AG09309 (cell line): ENCODE measurements around the gene SLPI.

Experiments
- DNase-seq: peaks from one replicate; pipeline ENCODE4 v3.0.0-alpha.2; 2010; ENCODE audit warnings: low read depth
- H3K4me3 ChIP-seq: 2 replicates; pipeline ENCODE4 v1.5.1; 2011; ENCODE audit warnings: mild to moderate bottlenecking, low read depth, low read length, moderate library complexity; ENCODE audit not compliant: control insufficient read depth
- TF ChIP-seq, protein P1 (sequence below): IDR thresholded peaks from 2 replicates; pipeline ENCODE4 v1.5.1; 2011; ENCODE audit warnings: mild to moderate bottlenecking, low read depth, low read length, inconsistent platforms; ENCODE audit not compliant: insufficient read depth, control insufficient read depth; ENCODE audit errors: missing control alignments

SLPI gene

DNA sequence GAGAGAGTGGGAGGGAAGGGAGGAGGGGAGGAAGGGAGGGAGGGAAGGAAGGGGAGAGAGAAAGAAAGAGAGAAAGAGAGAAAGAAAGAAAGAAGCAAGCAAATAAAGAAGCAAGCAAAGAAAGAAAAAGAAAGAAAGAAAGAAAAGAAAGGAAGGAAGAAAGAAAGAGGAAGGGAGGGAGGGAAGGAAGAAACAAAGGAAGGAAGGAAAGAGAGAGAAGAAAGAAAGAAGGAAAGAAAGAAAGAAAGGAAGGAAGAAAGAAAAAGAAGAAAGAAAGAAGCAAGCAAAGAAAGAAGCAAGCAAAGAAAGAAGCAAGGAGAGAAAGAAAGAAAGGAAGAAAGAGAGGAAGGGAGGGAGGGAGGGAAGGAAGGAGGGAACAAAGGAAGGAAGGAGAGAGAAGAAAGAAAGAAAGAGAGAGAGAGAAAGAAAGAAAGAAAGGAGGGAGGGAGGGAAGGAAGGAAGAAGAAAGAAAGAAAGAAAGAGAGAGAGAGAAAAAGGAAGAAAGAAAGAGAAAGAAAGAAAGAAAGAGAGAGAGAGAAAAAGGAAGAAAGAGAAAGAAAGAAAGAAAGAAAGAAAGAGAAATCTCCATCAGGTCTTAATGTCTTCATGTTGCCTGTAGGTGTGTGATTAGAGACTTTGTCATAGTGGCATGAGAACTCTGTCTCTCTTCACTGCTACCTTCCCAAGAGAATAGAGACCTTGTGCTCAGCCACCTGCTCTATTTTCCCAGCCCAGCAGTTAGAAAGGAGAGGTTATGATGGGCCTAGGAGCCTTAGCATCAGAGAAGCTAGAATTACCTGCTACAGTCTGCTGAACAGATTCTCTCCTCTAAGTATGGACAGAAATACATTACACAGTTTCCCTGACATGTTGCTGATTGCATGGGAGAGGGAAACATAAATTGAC, 42.5 kb downstream of the SLPI start:
- H3K4me3 ChIP-seq: no peak overlapping the region
- DNase-seq: no peak
- TF ChIP-seq, protein P1, sequence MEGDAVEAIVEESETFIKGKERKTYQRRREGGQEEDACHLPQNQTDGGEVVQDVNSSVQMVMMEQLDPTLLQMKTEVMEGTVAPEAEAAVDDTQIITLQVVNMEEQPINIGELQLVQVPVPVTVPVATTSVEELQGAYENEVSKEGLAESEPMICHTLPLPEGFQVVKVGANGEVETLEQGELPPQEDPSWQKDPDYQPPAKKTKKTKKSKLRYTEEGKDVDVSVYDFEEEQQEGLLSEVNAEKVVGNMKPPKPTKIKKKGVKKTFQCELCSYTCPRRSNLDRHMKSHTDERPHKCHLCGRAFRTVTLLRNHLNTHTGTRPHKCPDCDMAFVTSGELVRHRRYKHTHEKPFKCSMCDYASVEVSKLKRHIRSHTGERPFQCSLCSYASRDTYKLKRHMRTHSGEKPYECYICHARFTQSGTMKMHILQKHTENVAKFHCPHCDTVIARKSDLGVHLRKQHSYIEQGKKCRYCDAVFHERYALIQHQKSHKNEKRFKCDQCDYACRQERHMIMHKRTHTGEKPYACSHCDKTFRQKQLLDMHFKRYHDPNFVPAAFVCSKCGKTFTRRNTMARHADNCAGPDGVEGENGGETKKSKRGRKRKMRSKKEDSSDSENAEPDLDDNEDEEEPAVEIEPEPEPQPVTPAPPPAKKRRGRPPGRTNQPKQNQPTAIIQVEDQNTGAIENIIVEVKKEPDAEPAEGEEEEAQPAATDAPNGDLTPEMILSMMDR: no peak

DNA sequence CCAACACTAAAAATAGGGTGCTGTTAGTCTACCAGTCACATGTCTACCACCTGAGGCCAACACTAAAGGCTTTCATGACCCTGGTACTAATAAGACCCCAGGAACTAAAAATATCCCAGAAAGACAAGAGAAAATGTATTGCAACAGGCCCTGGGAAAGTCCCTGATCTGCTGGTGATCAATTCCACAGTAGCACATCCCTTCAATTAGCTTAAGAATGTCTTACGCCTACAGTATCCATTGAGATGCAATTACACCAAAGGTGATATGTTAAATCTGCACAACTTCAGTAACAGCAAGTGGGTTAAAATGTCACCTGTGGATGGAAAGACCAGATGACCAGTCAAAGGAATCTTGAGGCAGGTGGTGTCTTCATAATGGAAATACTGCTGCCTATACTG, 44.4 kb downstream of the SLPI start:
- no peak for DNase-seq
- TF ChIP-seq, protein P1: no peak
- H3K4me3 ChIP-seq: no peak overlapping the region

DNA sequence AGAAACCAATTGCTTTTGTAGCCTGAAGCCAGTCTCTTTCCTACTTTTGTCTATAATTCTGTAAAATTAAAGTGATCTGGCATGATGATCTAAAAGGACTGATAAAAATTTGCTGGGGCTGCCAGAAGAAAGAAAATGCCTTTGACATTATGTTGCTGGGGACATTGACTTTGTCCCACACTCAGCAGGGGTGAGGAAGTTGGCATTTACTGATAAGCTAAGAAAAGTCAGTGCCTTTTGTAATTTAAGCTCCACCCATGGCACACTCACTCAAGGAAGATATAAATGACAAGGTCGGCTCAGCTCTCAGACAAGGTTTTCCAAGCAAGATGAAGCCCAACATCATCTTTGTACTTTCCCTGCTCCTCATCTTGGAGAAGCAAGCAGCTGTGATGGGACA, 47.6 kb downstream of the SLPI start, which contains the start of gene SEMG1:
Gene SEMG1, plus strand, starts transcription at position 309 of the 400 bp plus-strand sequence. Its CDS starts 21 bp downstream, at position 330.
- TF ChIP-seq, protein P1: no peak
- DNase-seq: no peak
- no peak within 1 kb of the TSS for H3K4me3 ChIP-seq
